Mesendoderm (in vitro differentiated cells): Measurements from ENCODE around the gene ZNF70.
A peak's percentile ranks its signal among the peaks of the same experiment; 100 is the strongest.

ENCODE experiments used
- DNase-seq: peaks from one replicate; pipeline ENCODE4 v3.0.0; 2013
- H2AK5ac ChIP-seq: 2 replicates; pipeline ENCODE4 v1.6.1; 2013; ENCODE audit warnings: low read length, inconsistent platforms
- H2BK120ac ChIP-seq: 2 replicates; pipeline ENCODE4 v1.6.1; 2013; ENCODE audit warnings: low read depth, mild to moderate bottlenecking, low read length, moderate library complexity, mixed read lengths
- H2BK15ac ChIP-seq: replicated peaks from 2 replicates; pipeline ENCODE4 v1.6.1; 2013; ENCODE audit warnings: low read depth, mild to moderate bottlenecking, moderate library complexity
- H2BK5ac ChIP-seq: 2 replicates; pipeline ENCODE4 v1.6.1; 2013; ENCODE audit warnings: low read length, inconsistent platforms
- H3K18ac ChIP-seq: 2 replicates; pipeline ENCODE4 v1.6.1; 2013; ENCODE audit warnings: mild to moderate bottlenecking, low read length, mixed read lengths
- H3K23ac ChIP-seq: one replicate; pipeline ENCODE4 v1.6.1; 2013; ENCODE audit warnings: low read length
- H3K27ac ChIP-seq: 2 replicates; pipeline ENCODE4 v1.5.1; 2013; ENCODE audit warnings: low read depth, mild to moderate bottlenecking, inconsistent platforms, low read length, moderate library complexity
- H3K27me3 ChIP-seq: 2 replicates; pipeline ENCODE4 v1.6.1; 2013; ENCODE audit warnings: low read length, control low read depth, mild to moderate bottlenecking, inconsistent platforms; ENCODE audit not compliant: insufficient read depth, poor library complexity
- H3K36me3 ChIP-seq: 2 replicates; pipeline ENCODE4 v1.6.1; 2013; ENCODE audit warnings: low read length, inconsistent platforms; ENCODE audit not compliant: control insufficient read depth, insufficient read depth
- H3K4ac ChIP-seq: one replicate; pipeline ENCODE4 v1.6.1; 2013; ENCODE audit warnings: low read depth, mild to moderate bottlenecking, low read length, moderate library complexity
- H3K4me1 ChIP-seq: 2 replicates; pipeline ENCODE4 v1.6.1; 2013; ENCODE audit warnings: low read depth, low read length, inconsistent platforms; ENCODE audit not compliant: control insufficient read depth
- H3K4me2 ChIP-seq: 2 replicates; pipeline ENCODE4 v1.6.1; 2013; ENCODE audit warnings: low read length
- H3K4me3 ChIP-seq: 2 replicates; pipeline ENCODE4 v1.5.1; 2013; ENCODE audit warnings: mild to moderate bottlenecking, low read length
- H3K56ac ChIP-seq: one replicate; pipeline ENCODE4 v1.6.1; 2013; ENCODE audit warnings: low read length
- H3K79me1 ChIP-seq: 2 replicates; pipeline ENCODE4 v1.6.1; 2013; ENCODE audit warnings: low read length, inconsistent platforms
- H3K79me2 ChIP-seq: 2 replicates; pipeline ENCODE4 v1.6.1; 2013; ENCODE audit warnings: mild to moderate bottlenecking, low read length; ENCODE audit not compliant: control insufficient read depth, insufficient read depth
- H3K9ac ChIP-seq: 2 replicates; pipeline ENCODE4 v1.6.1; 2013; ENCODE audit warnings: low read length, inconsistent platforms
- H4K5ac ChIP-seq: one replicate; pipeline ENCODE4 v1.6.1; 2013; ENCODE audit warnings: low read length
- H4K8ac ChIP-seq: one replicate; pipeline ENCODE4 v1.6.1; 2013; ENCODE audit warnings: low read depth, mild to moderate bottlenecking, control low read depth, low read length, moderate library complexity
- WGBS: extraction: QIAGEN DNeasy Blood & Tissue Kit; methylation state at CpG from one replicate; pipeline ENCODE4 v1.1.7; 2013; ENCODE audit warnings: low lambda C conversion rate, missing lambda C conversion rate; ENCODE audit not compliant: insufficient coverage; ENCODE audit errors: extremely low coverage; 5-methylcytosine and 5-hydroxymethylcytosine counted together

Gene ZNF70

DNA sequence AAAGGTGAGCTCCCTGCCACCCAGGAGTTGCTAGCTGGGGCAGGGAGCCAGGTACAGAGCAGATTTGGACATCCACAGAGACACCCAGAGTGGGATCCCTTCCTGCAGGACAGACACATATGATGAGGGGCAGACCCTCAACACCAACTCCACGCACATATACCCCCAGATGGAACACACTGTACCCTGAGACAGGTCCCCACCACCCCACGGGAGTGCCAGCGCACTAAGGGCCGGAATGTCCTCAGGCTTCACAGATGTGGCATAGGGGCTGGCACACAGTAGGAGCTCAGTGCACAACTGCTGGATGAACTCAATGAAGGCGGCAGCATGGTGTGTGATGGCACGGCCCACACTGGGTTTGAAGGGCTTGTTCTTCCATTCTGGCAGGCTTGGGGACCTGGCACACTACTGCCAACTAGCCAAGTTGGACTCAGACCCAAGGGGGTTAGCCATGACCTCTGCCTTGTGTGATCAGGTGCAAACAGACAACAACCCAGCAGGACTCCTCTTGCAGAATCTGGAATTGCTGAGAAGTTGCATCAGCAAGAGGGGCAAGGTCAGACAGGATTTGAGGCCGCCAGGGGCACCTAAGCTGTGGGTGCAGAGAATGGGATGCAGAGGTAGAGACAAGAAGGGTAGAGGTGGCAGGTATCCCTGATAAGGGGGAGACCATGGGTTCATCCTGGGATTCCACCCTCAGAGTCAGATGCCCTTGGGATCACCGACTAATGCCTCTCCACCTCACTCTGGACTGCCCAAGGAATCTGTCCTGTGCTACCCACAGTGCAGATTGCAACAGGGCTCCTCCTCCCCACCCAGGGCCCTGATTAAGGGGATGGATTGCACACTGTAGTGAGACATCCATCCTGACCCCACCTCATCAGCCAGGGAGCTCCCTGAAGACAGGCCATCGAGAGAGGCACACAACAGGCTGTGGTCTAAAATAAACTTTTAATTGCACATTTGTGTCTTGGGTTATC, 14.3 kb upstream of the ZNF70 start:
- Histone ChIP-seq H2AK5ac (no peak overlapping the region), H3K27ac (no peak overlapping the region), H3K4me3 (no peak overlapping the region), H3K4me2 (no peak overlapping the region), H3K36me3 (no peaks in the 10 kb centered on the region), H4K8ac (no peak overlapping the region), H2BK120ac (no peak overlapping the region), H3K79me1 (peaks cover 4% of the 10 kb centered on the region), H3K4me1 (peaks cover 14% of the 10 kb centered on the region), H3K27me3 (no peaks in the 10 kb centered on the region), H3K18ac (no peak overlapping the region), H3K23ac (no peak overlapping the region), H3K4ac (no peak overlapping the region), H3K9ac (no peak overlapping the region), H2BK5ac (no peak overlapping the region), H4K5ac (no peak overlapping the region), H3K79me2 (no peaks in the 10 kb centered on the region), H2BK15ac (no peak overlapping the region), H3K56ac (peak overlapping the region; percentile 34)
- peak; percentile 51 for DNase-seq
- WGBS, result no CpG with 5 or more reads among the region's 9 CpGs

DNA sequence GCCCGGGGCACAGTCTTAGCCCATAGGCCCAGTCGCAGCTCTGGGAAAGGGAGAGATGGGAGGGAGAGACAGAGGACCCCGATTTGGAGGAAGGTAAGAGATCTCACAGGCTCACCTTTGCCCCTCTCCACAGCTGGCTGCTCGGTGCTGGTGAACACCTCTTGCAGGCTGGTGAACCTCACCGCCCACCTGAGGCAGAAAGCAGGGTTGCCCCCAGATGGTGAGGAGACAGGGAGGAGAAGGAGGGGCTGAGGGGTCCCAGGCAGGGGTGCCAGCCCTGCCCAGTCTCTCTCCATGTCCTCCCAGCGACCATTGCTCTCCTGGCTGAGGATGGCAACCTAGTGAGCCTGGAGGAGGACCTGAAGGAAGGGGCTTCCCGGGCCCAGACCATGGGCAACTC, 13.0 kb upstream of the ZNF70 start:
- no peaks in the 10 kb centered on the region for H3K27me3 ChIP-seq
- H2BK120ac ChIP-seq, result no peak overlapping the region
- H2BK15ac ChIP-seq, result no peak overlapping the region
- no CpG with 5 or more reads among the region's 7 CpGs for WGBS
- H3K56ac ChIP-seq, result peak overlapping the region; percentile 75
- H4K5ac ChIP-seq, result no peak overlapping the region
- H3K79me1 ChIP-seq, result peaks cover 4% of the 10 kb centered on the region
- peak overlapping the region; percentile 26 for H3K9ac ChIP-seq
- H4K8ac ChIP-seq, result no peak overlapping the region
- H3K36me3 ChIP-seq, result no peaks in the 10 kb centered on the region
- H3K4me1 ChIP-seq, result peaks cover 14% of the 10 kb centered on the region
- no peak overlapping the region for H3K4me2 ChIP-seq
- H3K4me3 ChIP-seq, result no peak overlapping the region
- H2BK5ac ChIP-seq, result no peak overlapping the region
- no peak overlapping the region for H3K18ac ChIP-seq
- DNase-seq, result no peak
- no peaks in the 10 kb centered on the region for H3K79me2 ChIP-seq
- H2AK5ac ChIP-seq, result no peak overlapping the region
- H3K27ac ChIP-seq, result no peak overlapping the region
- H3K23ac ChIP-seq, result no peak overlapping the region
- H3K4ac ChIP-seq, result no peak overlapping the region

DNA sequence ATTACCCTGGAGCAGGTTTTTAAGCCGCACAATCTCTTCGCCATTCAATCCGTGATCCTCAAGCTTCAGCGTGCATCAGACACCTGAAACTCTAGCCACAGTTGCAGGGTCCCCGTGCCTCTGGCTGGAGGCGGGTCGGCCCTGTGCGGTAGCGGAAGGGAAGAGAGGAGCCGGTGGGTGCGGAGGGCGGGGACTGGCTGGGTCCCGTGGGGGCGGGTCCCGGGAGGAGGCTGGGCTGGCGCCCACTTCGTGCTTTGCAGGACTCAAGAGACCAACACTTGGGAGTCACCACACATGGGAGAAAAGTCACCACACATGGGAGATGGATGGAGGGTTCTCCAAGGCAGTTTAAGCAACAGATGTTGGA, 12.7 kb upstream of the ZNF70 start:
- H3K4me3 ChIP-seq, result no peak overlapping the region
- no peak overlapping the region for H2BK5ac ChIP-seq
- H3K27me3 ChIP-seq, result no peaks in the 10 kb centered on the region
- no peaks in the 10 kb centered on the region for H3K36me3 ChIP-seq
- H4K5ac ChIP-seq, result no peak overlapping the region
- no peak overlapping the region for H2BK120ac ChIP-seq
- H3K9ac ChIP-seq, result peak overlapping the region; percentile 47
- H3K4me2 ChIP-seq, result peak overlapping the region; percentile 37
- peak overlapping the region; percentile 75 for H3K56ac ChIP-seq
- H3K4me1 ChIP-seq, result peaks cover 14% of the 10 kb centered on the region
- peak overlapping the region; percentile 6 for H3K18ac ChIP-seq
- no peak overlapping the region for H3K23ac ChIP-seq
- no peak overlapping the region for H3K4ac ChIP-seq
- peak; percentile 42 for DNase-seq
- no peak overlapping the region for H3K27ac ChIP-seq
- no peaks in the 10 kb centered on the region for H3K79me2 ChIP-seq
- no peak overlapping the region for H4K8ac ChIP-seq
- no CpG with 5 or more reads among the region's 17 CpGs for WGBS
- no peak overlapping the region for H2AK5ac ChIP-seq
- peaks cover 4% of the 10 kb centered on the region for H3K79me1 ChIP-seq
- H2BK15ac ChIP-seq, result no peak overlapping the region

DNA sequence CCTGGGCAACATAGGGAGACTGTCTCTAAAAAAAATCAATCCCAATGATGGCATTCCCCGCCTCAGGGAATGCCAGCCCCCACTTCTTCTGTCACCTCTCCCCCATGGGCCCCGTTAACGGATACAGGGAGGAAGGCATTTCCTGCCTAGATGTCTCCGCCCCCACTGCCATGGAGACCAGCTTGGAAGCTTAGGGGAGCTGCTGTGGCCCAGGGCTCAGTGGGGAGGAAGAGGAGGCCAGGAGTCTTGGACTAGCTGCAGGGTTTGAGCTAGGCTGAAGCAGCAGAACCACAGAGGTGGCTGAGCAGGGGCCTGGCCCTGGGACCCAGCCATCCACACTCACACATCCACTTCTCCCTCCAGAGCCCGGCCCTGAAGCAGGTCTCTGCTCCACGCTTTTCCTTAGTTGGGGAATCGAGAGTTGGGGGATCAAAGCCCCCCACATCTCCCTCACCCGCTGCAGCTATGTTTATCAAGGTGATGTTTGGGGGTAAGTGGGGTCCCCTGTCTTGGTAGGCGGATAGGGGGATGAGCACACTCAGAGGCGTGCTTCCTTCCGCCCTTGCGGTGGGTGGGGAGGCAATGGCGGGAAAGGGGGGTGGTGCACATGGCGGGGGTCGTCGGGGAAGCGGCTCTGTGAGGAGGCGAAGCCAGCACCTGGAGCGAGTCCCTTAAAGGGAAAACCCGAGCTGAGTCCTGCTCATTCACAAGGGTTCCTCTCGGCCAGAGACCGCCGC, 12.1 kb upstream of the ZNF70 start, which contains the start of gene C22orf15:
TSS of gene C22orf15 (plus strand) at position 149 of the 737 bp plus-strand sequence. CDS start at position 466, 317 bp downstream.
- Histone ChIP-seq H4K8ac (no peak within 1 kb of the TSS), H2BK5ac (no peak within 1 kb of the TSS), H3K23ac (no peak within 1 kb of the TSS), H3K79me1 (peaks cover 4% of the 10 kb centered on the region), H3K56ac (peak within 1 kb of the TSS; percentile 75), H3K4ac (no peak within 1 kb of the TSS), H3K27ac (no peak within 1 kb of the TSS), H3K18ac (peak within 1 kb of the TSS; percentile 6), H3K4me3 (no peak within 1 kb of the TSS), H2BK120ac (no peak within 1 kb of the TSS), H2BK15ac (no peak within 1 kb of the TSS), H3K27me3 (no peaks in the 10 kb centered on the region), H4K5ac (no peak within 1 kb of the TSS), H3K36me3 (no peaks in the 10 kb centered on the region), H3K9ac (peak within 1 kb of the TSS; percentile 47), H2AK5ac (no peak within 1 kb of the TSS), H3K79me2 (no peaks in the 10 kb centered on the region), H3K4me2 (peak within 1 kb of the TSS; percentile 37), H3K4me1 (peaks cover 14% of the 10 kb centered on the region)
- DNase-seq, result peak; percentile 83
- WGBS, result no CpG with 5 or more reads among the region's 23 CpGs

DNA sequence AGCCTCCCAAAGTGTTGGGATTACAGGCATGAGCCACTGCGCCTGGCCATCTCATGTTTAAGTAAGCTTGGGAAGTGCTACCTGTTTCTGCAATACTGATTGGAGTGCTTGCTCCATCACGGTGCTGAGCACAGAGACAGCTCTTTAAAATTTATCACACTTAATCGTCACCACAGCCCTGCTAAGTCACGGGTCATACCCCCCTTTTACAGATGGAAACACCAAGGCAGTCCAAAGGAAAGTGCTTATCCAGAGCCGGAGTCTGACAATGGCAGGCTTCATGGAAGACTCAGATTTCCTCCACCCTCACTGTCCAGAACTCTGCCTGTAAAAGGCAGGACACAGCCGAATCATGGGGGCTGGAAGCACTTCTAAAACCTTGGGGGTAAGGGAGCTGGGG, 9.1 kb upstream of the ZNF70 start:
- no peak overlapping the region for H3K4me2 ChIP-seq
- H3K18ac ChIP-seq, result no peak overlapping the region
- no peak overlapping the region for H3K56ac ChIP-seq
- no peak for DNase-seq
- no peak overlapping the region for H3K23ac ChIP-seq
- H2BK15ac ChIP-seq, result no peak overlapping the region
- no peak overlapping the region for H2AK5ac ChIP-seq
- no peak overlapping the region for H3K4me3 ChIP-seq
- no peak overlapping the region for H3K4ac ChIP-seq
- H3K79me2 ChIP-seq, result no peaks in the 10 kb centered on the region
- no peak overlapping the region for H2BK5ac ChIP-seq
- no peak overlapping the region for H3K27ac ChIP-seq
- H3K27me3 ChIP-seq, result no peaks in the 10 kb centered on the region
- no peak overlapping the region for H3K9ac ChIP-seq
- no peak overlapping the region for H2BK120ac ChIP-seq
- no peak overlapping the region for H4K8ac ChIP-seq
- peaks cover 10% of the 10 kb centered on the region for H3K4me1 ChIP-seq
- H4K5ac ChIP-seq, result no peak overlapping the region
- H3K36me3 ChIP-seq, result no peaks in the 10 kb centered on the region
- H3K79me1 ChIP-seq, result no peaks in the 10 kb centered on the region
- no CpG with 5 or more reads among the region's 6 CpGs for WGBS
